Body of pancreas (tissue), 4 donors: ENCODE measurements around the gene COL28A1. TPM values are rescaled to one million over a fixed set of nuclear protein-coding genes. Genes with fewer than 3 reads are reported as not detected.

ENCODE experiments used
- ATAC-seq: fragments of 150-250 bp; one replicate; pipeline ENCODE4 v1.9.1; 2016
- DNase-seq, 4 donors: peaks; one replicate each; pipeline ENCODE4 v3.0.0-alpha.2; 2019
- H3K27ac ChIP-seq, 4 donors: fragments of 200-600 bp; sonication (generic); 1 replicate in 3 of 4; 2 replicates in 1 of 4; pipeline versions ENCODE4 v1.5.1 to v1.6.1; 2016 to 2019; ENCODE audit warnings: mild to moderate bottlenecking in 1 of 4, mixed read lengths in 1 of 4, moderate library complexity in 1 of 4
- H3K27me3 ChIP-seq, 2 donors: fragments of 200-600 bp; sonication (generic); one replicate each; pipeline ENCODE4 v1.6.0; 2016; ENCODE audit warnings: mild to moderate bottlenecking in 1 of 2
- H3K36me3 ChIP-seq, 2 donors: fragments of 200-600 bp; sonication (generic); replicated peaks in 1 of 2; 2 replicates each; pipeline ENCODE4 v1.5.1; 2016; ENCODE audit warnings: low read depth in 2 of 2; ENCODE audit not compliant: insufficient read depth in 1 of 2
- H3K4me1 ChIP-seq: fragments of 200-600 bp; sonication (generic); one replicate; pipeline ENCODE4 v1.6.0; 2016
- H3K4me3 ChIP-seq, 2 donors: fragments of 200-600 bp; sonication (generic); 1 replicate in 1 of 2; 2 replicates in 1 of 2; pipeline ENCODE4 v1.5.1; 2016 to 2019
- H3K9me3 ChIP-seq, 3 donors: fragments of 200-600 bp; sonication (generic); 1 replicate in 2 of 3; 2 replicates in 1 of 3; pipeline ENCODE4 v1.5.1; 2016
- POLR2A ChIP-seq, 3 donors: fragments of 450-650 bp; IDR thresholded peaks; one replicate each; pipeline ENCODE4 v1.6.1; 2016; ENCODE audit warnings: antibody characterized with exemption in 3 of 3, mild to moderate bottlenecking in 2 of 3
- WGBS, 2 donors: methylation state at CpG; one replicate each; pipeline ENCODE4 v1.1.5; 2017; 5-methylcytosine and 5-hydroxymethylcytosine counted together
- intact Hi-C: fragments of 100-400 bp; cut with DNase I; formaldehyde crosslinking; loops from one replicate; pipeline ENCODE4 v1.15.1; 2023
- total RNA-seq, 2 donors: library from RNA; depleted of rRNA; stranded (reverse); fragments of >200 nt; gene quantifications; one replicate each; pipeline ENCODE4 v1.1.0, GENCODE V29; 2016
- TF ChIP-seq, protein P1 (sequence below), 7 experiments: fragments of 450-650 bp in 4 of 7; fragments of 200-600 bp in 3 of 7; sonication (generic) in 3 of 7; IDR thresholded peaks; one replicate each; pipeline ENCODE4 v1.5.1; 2016 to 2019; ENCODE audit warnings: antibody characterized with exemption in 7 of 7

The COL28A1 gene
- total RNA-seq, 2 donors from 2014 or later: 13.8 to 16.9 TPM

DNA sequence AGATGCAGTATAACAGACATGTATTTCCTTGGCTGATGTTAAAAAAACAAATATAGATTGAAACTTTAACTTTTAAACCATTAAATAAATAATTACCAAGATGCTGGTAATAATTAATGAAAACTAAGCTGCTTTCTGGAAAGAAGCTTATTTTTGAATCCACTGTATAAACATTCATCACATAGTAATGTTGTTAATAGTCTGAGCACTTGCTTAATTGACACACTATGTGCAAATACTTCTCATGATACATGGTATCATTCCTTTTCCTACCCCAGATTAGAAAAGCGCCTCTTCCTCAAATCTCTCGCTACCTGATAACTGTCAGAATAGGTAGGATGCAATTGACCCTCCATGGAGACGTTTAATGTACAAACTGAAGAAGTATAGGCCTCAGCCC, 15.0 kb upstream of the COL28A1 start:
- no peak for TF ChIP-seq POLR2A (IDR thresholded peaks at IDR 0.05)
- no peaks in the 10 kb centered on the region for H3K36me3 ChIP-seq
- intact Hi-C loops: no loop called here
- no peak overlapping the region for H3K4me3 ChIP-seq
- peaks cover 28% of the 10 kb centered on the region for H3K4me1 ChIP-seq
- no peaks in the 10 kb centered on the region for H3K27me3 ChIP-seq
- H3K27ac ChIP-seq: no peak overlapping the region
- WGBS, 2 donors: 91 to 94% methylated on average over 3 of the region's 3 CpGs
- H3K9me3 ChIP-seq: no peaks in the 10 kb centered on the region
- no peak for DNase-seq
- no peak for ATAC-seq

DNA sequence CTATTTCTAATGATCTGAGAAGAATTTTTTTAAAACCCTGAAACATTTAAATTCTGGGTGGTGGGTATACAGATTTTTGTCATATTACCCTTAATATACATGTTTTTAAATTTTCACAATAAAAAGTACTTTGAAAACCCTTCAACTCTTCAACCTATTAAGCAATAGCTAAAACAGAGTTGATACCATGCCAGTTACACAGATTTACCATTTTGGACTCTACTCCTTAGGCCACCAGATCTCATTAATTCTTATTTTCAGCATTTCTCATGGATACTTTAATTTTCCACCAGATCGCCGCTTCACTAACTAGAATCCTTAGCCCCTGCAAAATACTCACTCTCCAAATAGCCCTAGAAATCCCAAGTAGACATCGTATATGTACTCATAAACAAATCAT, 12.7 kb upstream of the COL28A1 start:
- WGBS, 2 donors: 90 to 93% methylated on average over 3 of the region's 3 CpGs
- Histone ChIP-seq H3K27ac (no peak overlapping the region), H3K4me3 (no peak overlapping the region), H3K36me3 (no peaks in the 10 kb centered on the region), H3K27me3 (no peaks in the 10 kb centered on the region), H3K9me3 (no peaks in the 10 kb centered on the region), H3K4me1 (peaks cover 8% of the 10 kb centered on the region)
- TF ChIP-seq POLR2A (IDR thresholded peaks at IDR 0.05): no peak
- TF ChIP-seq, protein P1, sequence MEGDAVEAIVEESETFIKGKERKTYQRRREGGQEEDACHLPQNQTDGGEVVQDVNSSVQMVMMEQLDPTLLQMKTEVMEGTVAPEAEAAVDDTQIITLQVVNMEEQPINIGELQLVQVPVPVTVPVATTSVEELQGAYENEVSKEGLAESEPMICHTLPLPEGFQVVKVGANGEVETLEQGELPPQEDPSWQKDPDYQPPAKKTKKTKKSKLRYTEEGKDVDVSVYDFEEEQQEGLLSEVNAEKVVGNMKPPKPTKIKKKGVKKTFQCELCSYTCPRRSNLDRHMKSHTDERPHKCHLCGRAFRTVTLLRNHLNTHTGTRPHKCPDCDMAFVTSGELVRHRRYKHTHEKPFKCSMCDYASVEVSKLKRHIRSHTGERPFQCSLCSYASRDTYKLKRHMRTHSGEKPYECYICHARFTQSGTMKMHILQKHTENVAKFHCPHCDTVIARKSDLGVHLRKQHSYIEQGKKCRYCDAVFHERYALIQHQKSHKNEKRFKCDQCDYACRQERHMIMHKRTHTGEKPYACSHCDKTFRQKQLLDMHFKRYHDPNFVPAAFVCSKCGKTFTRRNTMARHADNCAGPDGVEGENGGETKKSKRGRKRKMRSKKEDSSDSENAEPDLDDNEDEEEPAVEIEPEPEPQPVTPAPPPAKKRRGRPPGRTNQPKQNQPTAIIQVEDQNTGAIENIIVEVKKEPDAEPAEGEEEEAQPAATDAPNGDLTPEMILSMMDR (IDR thresholded peaks at IDR 0.05): no peak
- no peak for ATAC-seq
- DNase-seq: no peak
- intact Hi-C loops: no loop called here

DNA sequence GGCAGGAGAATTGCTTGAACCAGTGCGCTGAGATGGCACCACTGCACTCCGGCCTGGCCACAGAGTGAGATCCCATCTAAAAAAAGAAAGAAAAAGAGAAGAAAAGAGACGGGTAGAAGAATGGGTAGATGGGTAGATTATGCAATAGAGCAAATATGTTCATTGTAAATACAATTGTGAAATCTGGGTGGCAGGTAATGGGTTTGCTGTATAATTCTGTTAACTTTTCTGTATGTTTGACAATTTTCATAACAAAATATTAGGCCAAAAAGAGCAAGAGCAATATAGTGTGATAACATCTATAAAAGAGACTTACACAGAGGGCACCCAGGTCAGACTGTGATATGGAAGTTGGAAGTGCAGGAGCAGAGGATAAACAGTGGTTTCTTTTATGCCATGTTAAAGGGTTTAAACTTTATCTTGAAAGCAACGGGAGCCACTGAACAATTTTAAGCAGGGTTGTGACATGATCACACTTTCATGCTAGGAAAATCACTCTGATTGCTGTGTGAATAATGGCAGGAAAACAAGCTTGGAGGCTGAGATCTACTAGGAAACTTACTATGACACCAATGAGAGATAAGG, 6.7 kb upstream of the COL28A1 start:
- no peak for TF ChIP-seq POLR2A (IDR thresholded peaks at IDR 0.05)
- TF ChIP-seq, protein P1 (IDR thresholded peaks at IDR 0.05): no peak
- no peak for ATAC-seq

DNA sequence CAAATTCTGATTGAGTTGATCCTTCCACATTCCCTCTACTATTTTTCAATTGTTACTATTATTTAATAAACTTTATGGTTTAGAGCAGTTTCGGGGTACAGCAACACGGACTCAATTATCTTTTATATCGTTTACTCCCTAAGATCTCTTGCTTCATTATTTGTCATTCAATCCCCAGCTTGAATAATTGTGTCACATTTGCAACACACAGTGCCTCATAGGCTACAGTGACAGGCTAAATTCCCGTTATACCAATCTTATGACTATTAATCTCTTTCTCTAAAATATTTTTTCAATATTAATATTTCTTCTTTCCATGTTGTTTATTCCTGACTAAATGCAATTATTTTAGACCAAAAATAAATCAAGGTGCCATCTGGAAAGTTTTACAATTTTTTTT, 4.0 kb upstream of the COL28A1 start:
- no peaks in the 10 kb centered on the region for H3K36me3 ChIP-seq
- H3K4me1 ChIP-seq: no peaks in the 10 kb centered on the region
- ATAC-seq (no peak), DNase-seq (no peak)
- WGBS, 2 donors: 73 to 77% methylated on average over 4 of the region's 4 CpGs
- no peak overlapping the region for H3K4me3 ChIP-seq
- intact Hi-C loops: loop anchor here (10.0 kb wide), 1 partner anchor 445 kb away; no protein-coding TSS in a partner anchor
- no peak for TF ChIP-seq POLR2A (IDR thresholded peaks at IDR 0.05)
- TF ChIP-seq, protein P1 (IDR thresholded peaks at IDR 0.05): no peak
- H3K9me3 ChIP-seq: no peaks in the 10 kb centered on the region
- H3K27ac ChIP-seq: no peak overlapping the region
- no peaks in the 10 kb centered on the region for H3K27me3 ChIP-seq

More for the DNA sequence above, 6.7 kb upstream of the COL28A1 start:
- H3K27me3 ChIP-seq: no peaks in the 10 kb centered on the region
- no peak overlapping the region for H3K27ac ChIP-seq
- H3K4me3 ChIP-seq: no peak overlapping the region
- no peaks in the 10 kb centered on the region for H3K9me3 ChIP-seq
- H3K36me3 ChIP-seq: no peaks in the 10 kb centered on the region
- WGBS, 2 donors: 71 to 72% methylated on average over 4 of the region's 4 CpGs
- intact Hi-C loops: no loop called here
- DNase-seq: no peak
- no peaks in the 10 kb centered on the region for H3K4me1 ChIP-seq

DNA sequence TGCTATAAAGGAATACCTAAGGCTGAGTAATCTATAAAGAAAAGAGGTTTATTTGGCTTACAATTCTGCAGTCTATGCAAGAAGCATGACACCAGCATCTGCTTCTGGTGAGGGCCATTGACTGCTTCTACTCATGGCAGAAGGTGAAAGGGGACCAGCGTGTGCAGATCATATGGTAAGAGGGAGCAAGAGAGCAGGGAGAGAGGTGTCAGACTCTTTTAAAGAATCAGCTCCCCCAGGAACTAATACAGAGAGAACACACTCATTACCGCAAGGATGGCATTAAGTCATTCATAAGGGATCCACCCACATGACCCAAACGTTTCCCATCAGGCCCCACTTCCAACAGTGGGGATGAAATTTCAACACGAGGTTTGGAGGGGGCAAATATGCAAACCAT, 3.5 kb upstream of the COL28A1 start:
- Histone ChIP-seq H3K9me3 (no peaks in the 10 kb centered on the region), H3K27ac (no peak overlapping the region), H3K4me1 (no peaks in the 10 kb centered on the region), H3K27me3 (no peaks in the 10 kb centered on the region), H3K4me3 (no peak overlapping the region), H3K36me3 (no peaks in the 10 kb centered on the region)
- intact Hi-C loops: loop anchor here (10.0 kb wide), 1 partner anchor 444 kb away; no protein-coding TSS in a partner anchor
- 71 to 72% methylated on average over 4 of the region's 4 CpGs for WGBS, 2 donors
- TF ChIP-seq POLR2A (IDR thresholded peaks at IDR 0.05): no peak
- TF ChIP-seq, protein P1 (IDR thresholded peaks at IDR 0.05): no peak
- DNase-seq: no peak
- ATAC-seq: no peak
